Choroid plexus epithelial cell (primary cell): ENCODE measurements around the gene NELL1.

Experiments used
- DNase-seq: peaks from one replicate; pipeline ENCODE4 v3.0.0-alpha.2; 2010; ENCODE audit warnings: low read depth
- H3K4me3 ChIP-seq: 2 replicates; pipeline ENCODE4 v1.5.1; 2011; ENCODE audit warnings: low read depth, mild to moderate bottlenecking, control low read depth, low read length, moderate library complexity
- TF ChIP-seq, protein P1 (sequence below): conservative IDR thresholded peaks from 2 replicates; pipeline ENCODE4 v1.5.1; 2011; ENCODE audit warnings: low read depth, mild to moderate bottlenecking, control low read depth, inconsistent platforms, low read length, moderate library complexity

The NELL1 gene

DNA sequence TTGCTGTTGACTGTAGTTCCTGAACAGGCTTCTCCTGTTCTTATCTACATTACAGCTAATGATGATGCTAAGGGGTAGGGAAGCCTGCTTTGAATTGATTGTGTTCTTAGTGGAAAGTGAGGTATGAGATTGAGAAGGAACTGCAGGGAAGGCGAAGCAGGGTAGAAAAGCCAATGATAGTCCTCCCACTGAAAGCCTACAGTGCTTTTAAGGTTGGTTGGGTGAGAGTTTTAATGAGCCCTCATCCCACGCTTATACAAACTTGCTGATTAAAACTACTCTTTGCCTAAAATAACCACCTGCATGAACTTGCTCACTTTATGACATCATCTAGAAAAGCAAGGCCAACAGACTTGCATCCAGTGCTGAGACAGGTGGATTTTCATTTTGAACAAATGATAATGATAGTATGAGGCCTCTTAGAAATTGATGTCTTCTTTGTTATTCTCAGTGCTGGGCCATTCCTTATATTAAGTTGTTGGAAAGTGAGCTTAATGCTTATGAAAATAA is 891.1 kb downstream of the NELL1 start:
- H3K4me3 ChIP-seq, result no peak overlapping the region
- TF ChIP-seq, protein P1, sequence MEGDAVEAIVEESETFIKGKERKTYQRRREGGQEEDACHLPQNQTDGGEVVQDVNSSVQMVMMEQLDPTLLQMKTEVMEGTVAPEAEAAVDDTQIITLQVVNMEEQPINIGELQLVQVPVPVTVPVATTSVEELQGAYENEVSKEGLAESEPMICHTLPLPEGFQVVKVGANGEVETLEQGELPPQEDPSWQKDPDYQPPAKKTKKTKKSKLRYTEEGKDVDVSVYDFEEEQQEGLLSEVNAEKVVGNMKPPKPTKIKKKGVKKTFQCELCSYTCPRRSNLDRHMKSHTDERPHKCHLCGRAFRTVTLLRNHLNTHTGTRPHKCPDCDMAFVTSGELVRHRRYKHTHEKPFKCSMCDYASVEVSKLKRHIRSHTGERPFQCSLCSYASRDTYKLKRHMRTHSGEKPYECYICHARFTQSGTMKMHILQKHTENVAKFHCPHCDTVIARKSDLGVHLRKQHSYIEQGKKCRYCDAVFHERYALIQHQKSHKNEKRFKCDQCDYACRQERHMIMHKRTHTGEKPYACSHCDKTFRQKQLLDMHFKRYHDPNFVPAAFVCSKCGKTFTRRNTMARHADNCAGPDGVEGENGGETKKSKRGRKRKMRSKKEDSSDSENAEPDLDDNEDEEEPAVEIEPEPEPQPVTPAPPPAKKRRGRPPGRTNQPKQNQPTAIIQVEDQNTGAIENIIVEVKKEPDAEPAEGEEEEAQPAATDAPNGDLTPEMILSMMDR, result no peak
- no peak for DNase-seq

DNA sequence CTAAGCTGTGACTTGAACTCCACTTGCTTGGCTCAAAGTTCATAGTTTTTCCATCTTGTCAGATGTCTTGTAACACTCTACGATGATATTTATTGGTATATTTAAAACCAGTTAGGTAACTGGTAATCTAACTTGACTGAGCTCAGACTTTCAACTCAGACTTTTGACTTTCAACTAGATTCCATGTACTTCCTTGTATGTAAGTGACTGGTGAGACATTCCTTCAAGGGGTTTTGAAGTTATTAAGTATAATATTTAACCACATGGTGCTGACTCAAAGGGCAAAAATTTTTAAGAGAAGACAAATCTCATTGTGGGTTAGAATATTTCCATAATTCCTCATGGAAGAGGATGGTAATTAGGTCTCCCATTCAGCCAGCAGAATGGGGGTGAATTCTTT is 892.2 kb downstream of the NELL1 start:
- DNase-seq, result no peak
- no peak overlapping the region for H3K4me3 ChIP-seq
- TF ChIP-seq, protein P1, result no peak

DNA sequence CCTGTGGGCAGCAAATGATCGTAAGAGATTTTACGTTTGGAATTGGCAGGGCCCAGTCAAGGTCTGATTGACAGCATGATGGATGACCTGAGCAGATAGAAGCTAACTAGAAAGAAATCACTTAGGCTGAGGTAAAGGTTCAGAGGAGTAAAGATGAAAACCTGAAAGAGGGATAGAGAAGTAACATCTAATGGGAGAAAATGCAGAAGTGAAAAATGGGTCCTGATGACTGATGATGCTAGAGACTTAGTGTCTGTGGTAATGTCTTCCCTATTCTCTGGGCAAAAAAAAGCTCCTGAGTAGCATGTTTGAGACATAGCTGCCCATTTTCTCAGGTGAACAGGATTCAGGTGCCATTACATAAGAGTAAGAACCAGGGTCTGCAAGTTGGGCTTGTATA is 894.7 kb downstream of the NELL1 start:
- TF ChIP-seq, protein P1, result no peak

DNA sequence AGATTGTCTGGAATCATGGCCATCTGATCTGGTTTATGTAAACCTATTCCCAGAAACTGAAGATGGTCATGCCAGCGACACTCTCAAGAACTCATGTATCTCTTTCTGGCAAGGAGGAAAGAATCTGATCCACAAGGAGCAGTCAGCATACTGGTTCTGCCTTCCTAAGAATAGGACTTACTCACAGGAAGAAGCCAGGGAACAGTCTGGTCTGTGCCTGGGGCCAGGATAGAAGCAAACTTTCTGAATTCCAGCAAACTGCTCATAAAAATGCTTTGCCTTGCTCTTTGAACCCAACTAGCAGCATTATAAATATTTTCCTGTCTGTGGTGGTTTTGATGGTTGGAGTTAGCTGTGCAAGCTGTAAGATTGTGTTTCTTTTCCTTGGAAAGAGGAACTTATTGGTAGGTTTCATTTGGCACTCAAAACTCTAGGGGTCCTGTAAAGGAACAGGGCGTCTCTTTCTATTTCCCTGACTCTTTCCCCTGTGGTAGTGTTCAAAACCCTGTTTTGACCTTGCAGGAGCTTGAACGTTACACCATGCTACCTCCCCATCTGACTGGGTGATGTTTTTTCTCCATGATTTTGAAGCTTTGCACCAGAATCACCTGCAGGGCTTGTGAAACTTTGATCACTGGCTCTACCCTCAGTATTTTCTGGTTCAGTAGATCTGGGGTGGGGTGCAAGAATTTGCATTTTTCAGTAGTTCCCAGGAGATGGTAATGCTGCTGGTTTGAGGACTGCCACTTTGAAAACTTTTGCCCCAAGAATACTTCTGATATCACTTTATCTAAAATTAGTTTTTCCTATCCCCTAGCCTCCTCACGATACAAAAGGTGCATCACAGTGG is 895.7 kb downstream of the NELL1 start:
- no peak for DNase-seq
- TF ChIP-seq, protein P1, result no peak
- H3K4me3 ChIP-seq, result no peak overlapping the region

More for the DNA sequence above, 894.7 kb downstream of the NELL1 start:
- H3K4me3 ChIP-seq, result no peak overlapping the region
- no peak for DNase-seq

DNA sequence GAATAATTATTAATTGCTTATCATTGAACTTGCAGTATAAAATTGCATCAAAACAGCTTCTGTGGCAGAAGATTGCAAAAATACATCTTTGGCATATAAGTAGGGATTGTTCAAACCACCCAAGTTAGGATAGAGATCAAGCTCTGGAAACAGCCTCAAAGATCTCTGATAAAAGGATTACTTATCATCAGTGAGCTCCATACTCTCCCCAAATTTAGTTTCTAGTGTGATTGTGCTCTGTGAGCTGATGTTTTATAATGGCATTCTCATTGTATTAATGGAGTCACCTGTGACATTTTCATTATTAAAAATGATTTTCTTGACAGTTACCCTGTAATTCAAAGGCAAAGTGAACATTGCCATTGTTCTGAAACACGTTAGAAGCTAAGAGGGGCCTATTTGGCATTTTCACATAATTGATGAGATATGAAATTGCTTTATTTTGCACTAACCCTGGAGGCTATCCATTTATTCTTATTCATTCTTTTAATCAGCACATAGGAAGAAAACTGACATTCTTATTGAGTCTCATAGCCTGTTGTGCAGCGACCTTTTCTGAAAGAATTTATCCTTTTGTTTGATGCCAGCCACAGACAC is 897.2 kb downstream of the NELL1 start:
- H3K4me3 ChIP-seq, result no peak overlapping the region
- TF ChIP-seq, protein P1, result no peak
- no peak for DNase-seq

DNA sequence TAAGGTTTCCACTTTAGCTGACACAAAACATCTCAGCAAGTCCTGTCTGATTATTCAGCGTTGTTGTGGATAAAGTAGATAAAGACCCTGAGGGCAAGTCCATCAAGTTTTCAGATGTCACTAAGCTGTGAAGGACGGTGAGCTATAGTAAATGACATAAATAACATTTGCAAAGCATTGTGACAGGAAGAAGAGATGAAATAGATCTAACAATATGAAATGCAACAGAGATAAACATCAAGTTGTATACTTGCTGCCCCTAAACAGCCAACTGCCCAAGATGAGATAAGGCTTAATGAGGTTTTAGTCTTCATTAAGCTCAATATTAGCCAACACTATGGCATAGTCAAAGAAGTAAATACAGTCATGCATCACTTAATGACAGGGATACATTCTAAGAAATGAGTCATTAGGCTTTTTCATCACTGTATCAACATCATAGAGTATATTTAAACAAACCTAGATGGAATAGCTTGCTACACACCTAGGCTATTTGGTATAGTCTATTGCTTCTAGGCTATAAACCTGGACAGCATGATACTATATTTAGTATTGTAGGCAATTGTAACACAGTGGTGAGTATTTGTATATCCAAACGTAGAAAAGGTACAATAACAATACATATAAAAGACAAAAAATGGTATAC is 898.4 kb downstream of the NELL1 start:
- H3K4me3 ChIP-seq, result no peak overlapping the region
- no peak for DNase-seq

More for the DNA sequence above, 898.4 kb downstream of the NELL1 start:
- TF ChIP-seq, protein P1, result no peak
